ENCODE measurements around the gene GSTA2.

Gene GSTA2

DNA sequence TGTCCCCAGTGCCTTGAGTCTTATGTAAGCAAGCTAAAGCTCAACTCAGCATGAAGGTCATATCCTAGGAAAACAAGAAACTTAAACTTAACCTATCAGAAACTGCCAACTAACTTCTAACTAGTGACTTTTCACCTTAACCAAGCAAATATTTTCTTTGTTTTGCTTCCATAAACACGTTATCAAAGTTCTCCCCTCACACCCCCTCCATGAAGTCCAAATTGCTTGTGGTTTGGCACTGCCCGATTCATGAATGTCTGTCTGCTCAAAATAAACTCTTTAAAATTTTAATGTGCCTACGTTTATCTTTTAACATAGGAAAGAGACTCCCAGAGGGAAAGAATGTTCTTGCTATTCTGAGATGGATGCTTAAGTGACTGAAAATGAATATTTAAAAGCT is 34.9 kb downstream of the GSTA2 start:
- POLR2A ChIA-PET, result interaction anchor here (0.6 to 0.7 kb wide), 2 partner anchors 11 kb away, joined by 3 read pairs; no protein-coding TSS in a partner anchor
- CTCF ChIA-PET, result interaction anchor here (1.1 to 1.2 kb wide), 2 partner anchors 9 to 10 kb away, joined by 3 read pairs; no protein-coding TSS in a partner anchor

DNA sequence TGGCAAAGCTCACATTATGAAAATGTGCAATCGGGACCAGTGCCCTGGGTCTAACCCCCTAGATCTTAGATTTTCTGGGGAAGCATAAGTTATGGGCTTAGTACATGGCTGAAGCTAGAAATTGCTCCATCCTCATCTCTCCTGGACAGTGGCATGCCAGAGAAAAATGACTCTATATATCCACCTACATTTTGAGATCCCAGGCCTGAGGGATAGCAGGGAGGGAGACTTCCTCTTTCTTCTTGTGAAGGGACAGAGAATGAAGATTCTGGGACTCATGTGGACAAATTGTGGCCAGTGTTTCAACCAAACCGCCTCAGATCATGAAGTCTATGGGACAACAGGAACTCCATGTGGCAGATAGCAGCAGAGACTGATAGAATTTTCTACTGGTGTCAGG is 35.4 kb downstream of the GSTA2 start:
- POLR2A ChIA-PET, result no interaction called here
- DNase-seq (ENCODE audit: low read depth, low spot score), result no peak
- CTCF ChIA-PET, result interaction anchor here (1.1 kb wide), 1 partner anchor 10 kb away, joined by 3 read pairs; no protein-coding TSS in a partner anchor
- TF ChIP-seq, protein P1, sequence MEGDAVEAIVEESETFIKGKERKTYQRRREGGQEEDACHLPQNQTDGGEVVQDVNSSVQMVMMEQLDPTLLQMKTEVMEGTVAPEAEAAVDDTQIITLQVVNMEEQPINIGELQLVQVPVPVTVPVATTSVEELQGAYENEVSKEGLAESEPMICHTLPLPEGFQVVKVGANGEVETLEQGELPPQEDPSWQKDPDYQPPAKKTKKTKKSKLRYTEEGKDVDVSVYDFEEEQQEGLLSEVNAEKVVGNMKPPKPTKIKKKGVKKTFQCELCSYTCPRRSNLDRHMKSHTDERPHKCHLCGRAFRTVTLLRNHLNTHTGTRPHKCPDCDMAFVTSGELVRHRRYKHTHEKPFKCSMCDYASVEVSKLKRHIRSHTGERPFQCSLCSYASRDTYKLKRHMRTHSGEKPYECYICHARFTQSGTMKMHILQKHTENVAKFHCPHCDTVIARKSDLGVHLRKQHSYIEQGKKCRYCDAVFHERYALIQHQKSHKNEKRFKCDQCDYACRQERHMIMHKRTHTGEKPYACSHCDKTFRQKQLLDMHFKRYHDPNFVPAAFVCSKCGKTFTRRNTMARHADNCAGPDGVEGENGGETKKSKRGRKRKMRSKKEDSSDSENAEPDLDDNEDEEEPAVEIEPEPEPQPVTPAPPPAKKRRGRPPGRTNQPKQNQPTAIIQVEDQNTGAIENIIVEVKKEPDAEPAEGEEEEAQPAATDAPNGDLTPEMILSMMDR (IDR thresholded peaks at IDR 0.05; ENCODE audit: insufficient read depth, low read length, missing control alignments), result no peak
- no peak overlapping the region for H3K4me3 ChIP-seq (ENCODE audit: low read depth, low read length)

More for the DNA sequence above, 34.9 kb downstream of the GSTA2 start:
- TF ChIP-seq, protein P1 (IDR thresholded peaks at IDR 0.05; ENCODE audit: insufficient read depth, low read length, missing control alignments), result no peak
- DNase-seq (ENCODE audit: low read depth, low spot score), result no peak
- no peak overlapping the region for H3K4me3 ChIP-seq (ENCODE audit: low read depth, low read length)

DNA sequence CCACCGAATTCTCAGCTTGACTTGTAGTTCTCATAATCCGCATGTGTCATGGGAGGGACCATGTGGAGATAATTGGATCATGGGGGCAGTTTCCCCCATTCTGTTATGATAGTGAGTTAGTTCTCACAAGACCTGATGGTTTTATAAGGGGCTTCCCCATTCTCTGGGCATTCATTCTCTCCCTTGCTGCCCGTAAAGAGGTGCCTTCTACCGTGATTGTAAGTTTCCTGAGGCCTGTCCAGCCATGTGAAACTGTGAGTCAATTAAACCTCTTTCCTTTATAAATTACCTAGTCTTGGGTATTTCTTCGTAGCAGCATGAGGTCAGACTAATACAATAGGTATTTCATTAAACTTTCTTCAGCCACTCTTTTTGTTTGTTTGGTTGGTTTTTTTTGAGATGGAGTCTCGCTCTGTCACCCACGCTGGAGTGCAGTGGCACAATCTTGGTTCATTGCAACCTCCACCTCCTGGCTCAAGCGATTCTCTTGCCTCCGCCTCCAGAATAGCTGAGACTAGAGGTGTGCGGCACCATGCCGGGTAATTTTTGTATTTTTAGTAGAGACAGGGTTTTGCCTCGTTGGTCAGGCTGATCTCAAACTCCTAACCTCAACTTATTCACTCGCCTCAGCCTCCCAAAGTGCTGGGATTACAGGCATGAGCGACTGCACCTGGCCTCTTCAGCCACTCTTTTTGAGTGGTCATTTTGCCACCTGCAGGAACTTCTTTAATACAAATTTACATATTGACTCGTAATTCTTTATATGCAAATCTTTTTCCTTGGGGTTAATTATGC is 36.3 kb downstream of the GSTA2 start:
- TF ChIP-seq, protein P1 (IDR thresholded peaks at IDR 0.05; ENCODE audit: insufficient read depth, low read length, missing control alignments), result no peak
- CTCF ChIA-PET, result interaction anchor here (1.4 kb wide), 2 partner anchors 116 to 268 kb away, joined by 3 to 6 read pairs; partner anchors contain the start of gene GSTA4
- no peak overlapping the region for H3K4me3 ChIP-seq (ENCODE audit: low read depth, low read length)
- POLR2A ChIA-PET, result no interaction called here
- DNase-seq (ENCODE audit: low read depth, low spot score), result no peak

DNA sequence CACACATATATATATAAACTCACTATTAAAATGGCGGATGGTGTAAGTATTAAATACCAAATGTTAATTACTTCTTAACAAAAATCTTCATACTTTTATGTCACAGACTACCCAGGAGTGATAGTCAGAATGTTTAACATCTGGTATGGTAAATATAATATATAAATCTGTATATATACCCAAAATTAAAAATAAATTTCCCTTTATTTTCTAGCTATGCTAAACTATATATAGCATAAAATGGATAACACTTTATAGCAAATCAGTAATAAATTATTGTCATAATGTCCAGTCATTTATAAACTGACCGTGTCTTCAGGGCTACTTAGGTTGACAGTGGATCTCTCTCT is 37.1 kb downstream of the GSTA2 start:
- TF ChIP-seq, protein P1 (IDR thresholded peaks at IDR 0.05; ENCODE audit: insufficient read depth, low read length, missing control alignments), result no peak
- DNase-seq (ENCODE audit: low read depth, low spot score), result no peak
- no peak overlapping the region for H3K4me3 ChIP-seq (ENCODE audit: low read depth, low read length)
- POLR2A ChIA-PET, result no interaction called here
- CTCF ChIA-PET, result interaction anchor here (1.4 to 2.7 kb wide), 4 partner anchors 13 to 268 kb away, joined by 3 to 13 read pairs (median 8); partner anchors contain the start of gene GSTA4

DNA sequence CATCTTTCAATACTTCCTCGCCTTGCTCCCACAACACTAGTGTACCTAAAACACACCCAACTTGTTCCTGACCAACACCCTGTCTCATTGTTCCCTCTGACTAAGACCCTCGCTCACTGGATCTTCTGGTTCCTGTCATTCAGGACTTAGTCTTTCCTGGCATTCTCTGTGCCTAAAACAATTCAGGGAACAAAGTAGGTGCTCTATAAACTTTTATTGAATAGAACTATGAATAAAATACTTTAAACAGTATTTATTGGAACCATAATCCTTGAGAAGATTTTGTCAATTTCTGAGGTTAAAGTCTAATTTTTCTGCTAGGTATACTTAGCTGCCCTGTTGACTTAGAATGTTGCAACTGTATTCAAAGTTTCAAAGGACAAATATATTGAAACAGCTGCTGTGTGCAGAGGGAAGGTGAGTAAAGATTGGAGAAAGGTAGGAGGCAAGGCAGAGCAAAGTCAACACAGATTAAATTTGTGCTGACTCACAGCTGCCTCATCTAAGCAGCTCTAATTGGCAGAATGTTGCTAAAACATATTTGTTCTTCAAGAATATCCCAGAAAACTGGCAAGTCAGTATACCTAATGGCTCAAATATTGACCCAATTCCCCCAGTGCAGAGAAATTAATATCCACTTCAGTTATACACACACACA is 37.6 kb downstream of the GSTA2 start:
- POLR2A ChIA-PET, result no interaction called here
- CTCF ChIA-PET, result interaction anchor here (1.0 to 2.7 kb wide), 13 partner anchors 8 to 338 kb away, joined by 3 to 13 read pairs (median 4); partner anchors contain the start of gene GSTA4
- DNase-seq (ENCODE audit: low read depth, low spot score), result no peak
- TF ChIP-seq, protein P1 (IDR thresholded peaks at IDR 0.05; ENCODE audit: insufficient read depth, low read length, missing control alignments), result no peak
- H3K4me3 ChIP-seq (ENCODE audit: low read depth, low read length), result no peak overlapping the region

DNA sequence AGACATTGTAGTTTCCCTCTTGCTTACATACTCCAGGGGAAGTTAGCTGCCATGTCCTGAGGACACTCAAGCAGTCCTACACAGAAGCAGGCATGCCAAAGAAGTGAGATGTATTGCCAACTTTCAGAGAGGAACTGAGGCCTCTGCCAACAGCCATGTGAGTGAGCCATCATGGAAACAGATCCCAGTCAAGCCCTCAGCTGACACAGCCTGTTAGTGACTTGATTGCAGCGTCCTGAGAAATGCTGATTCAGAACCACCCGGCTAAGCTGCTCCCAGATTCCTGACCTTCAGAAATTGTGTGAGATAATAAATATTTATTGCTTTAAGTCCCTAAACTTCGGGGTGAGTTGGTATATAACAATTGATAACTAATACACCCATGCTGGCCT is 38.1 kb downstream of the GSTA2 start:
- POLR2A ChIA-PET, result no interaction called here
- CTCF ChIA-PET, result interaction anchor here (0.5 to 2.7 kb wide), 29 partner anchors 9 to 759 kb away, joined by 3 to 13 read pairs (median 4); partner anchors contain the start of gene FBXO9
- TF ChIP-seq, protein P1 (IDR thresholded peaks at IDR 0.05; ENCODE audit: insufficient read depth, low read length, missing control alignments), result no peak
- no peak for DNase-seq (ENCODE audit: low read depth, low spot score)
- no peak overlapping the region for H3K4me3 ChIP-seq (ENCODE audit: low read depth, low read length)
